ENCODE data around the gene HOXC12.

DNA sequence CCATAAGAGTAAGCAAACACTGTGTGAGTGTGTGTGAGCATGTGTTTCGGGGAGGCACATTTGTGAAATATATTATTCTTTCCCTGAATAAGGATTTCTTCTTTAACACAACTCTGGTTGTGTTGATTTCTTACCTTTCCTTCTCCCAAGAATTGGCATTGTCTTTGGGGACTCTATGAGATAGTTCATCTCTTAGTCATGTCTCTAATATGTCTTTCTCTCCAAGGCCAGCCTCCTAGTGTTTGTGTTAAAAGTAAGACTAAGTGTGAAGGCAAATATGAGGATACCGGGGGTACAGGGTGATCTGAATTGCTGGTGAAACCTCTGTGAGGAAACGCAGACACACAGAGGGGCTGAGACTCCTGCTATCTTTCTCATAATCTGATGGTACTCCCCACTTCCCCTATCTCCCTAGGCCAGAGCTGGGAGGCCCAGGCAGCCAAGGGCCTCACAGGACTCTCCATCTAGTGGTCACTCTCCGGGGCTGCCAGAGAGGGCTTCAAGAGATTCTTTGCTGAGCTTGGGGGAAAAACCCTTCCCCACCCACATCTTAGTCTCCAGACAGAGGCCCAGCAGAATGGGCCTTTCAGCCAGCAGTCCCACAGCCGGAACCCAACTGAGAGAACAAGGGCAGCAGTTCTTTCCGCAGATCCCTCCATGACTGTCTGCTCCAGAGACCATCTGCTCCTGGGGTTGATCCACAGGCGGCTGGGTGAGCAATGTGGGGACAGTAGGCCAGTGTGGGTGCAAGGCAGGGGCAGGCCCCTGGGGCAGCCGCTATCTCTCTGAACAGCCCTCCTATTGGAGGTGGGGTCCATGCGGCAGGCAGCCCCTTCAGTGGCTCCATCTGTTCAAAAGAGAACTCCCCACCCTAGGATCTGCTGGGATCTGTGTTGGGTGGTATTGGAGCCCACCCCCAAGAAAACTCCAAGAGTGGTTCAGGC lies 5.8 kb upstream of the HOXC12 start:
- TF ChIP-seq CTCF (IDR thresholded peaks at IDR 0.05) (no peak), RCOR1 (IDR thresholded peaks at IDR 0.05; ENCODE audit: low read length) (no peak), NFIC (IDR thresholded peaks at IDR 0.05; ENCODE audit: borderline replicate concordance) (no peak), MAX (IDR thresholded peaks at IDR 0.05; ENCODE audit: low read depth) (no peak), YY1 (IDR thresholded peaks at IDR 0.05; ENCODE audit: low read depth) (no peak), POLR2AphosphoS5 (IDR thresholded peaks at IDR 0.05; ENCODE audit: low read depth, low read length) (no peak), GABPA (IDR thresholded peaks at IDR 0.05; ENCODE audit: low read depth) (no peak), FOSL2 (IDR thresholded peaks at IDR 0.05; ENCODE audit: borderline replicate concordance, low read depth) (no peak)
